HEK293 (cell line): Measurements from ENCODE around the gene C4orf51.

Source experiments
- CTCF ChIA-PET: fragments of 350-600 bp; formaldehyde crosslinking; extraction: SDS; loops from one replicate; lab custom pipeline; 2021; ENCODE audit warnings: antibody characterized with exemption; lab: Yijun Ruan, JAX
- POLR2A ChIA-PET: fragments of 300-600 bp; formaldehyde crosslinking; extraction: SDS; loops from one replicate; lab custom pipeline; 2020; ENCODE audit warnings: antibody characterized with exemption, inconsistent platforms; lab: Yijun Ruan, JAX
- H3K27ac ChIP-seq: fragments of 200-500 bp; sonication (Bioruptor generic); 2 replicates; pipeline ENCODE4 v1.5.1; 2014; ENCODE audit warnings: low read depth, low read length, control low read depth, inconsistent platforms; ENCODE audit errors: extremely low read depth
- H3K36me3 ChIP-seq, 2 experiments: fragments of 200-500 bp in 1 of 2; sonication (Bioruptor generic) in 1 of 2; 1 replicate in 1 of 2; 2 replicates in 1 of 2; pipeline ENCODE4 v1.5.1; 2014 to 2017; ENCODE audit warnings: inconsistent platforms in 2 of 2, low read length in 2 of 2; ENCODE audit not compliant: control insufficient read depth in 2 of 2, insufficient read depth in 1 of 2
- H3K4me1 ChIP-seq: fragments of 200-500 bp; sonication (Bioruptor generic); 2 replicates; pipeline ENCODE4 v1.5.1; 2014; ENCODE audit warnings: mild to moderate bottlenecking, low read length, inconsistent platforms; ENCODE audit not compliant: control insufficient read depth, insufficient read depth
- H3K4me3 ChIP-seq: 2 replicates; pipeline ENCODE4 v1.5.1; 2011; ENCODE audit warnings: low read depth, mild to moderate bottlenecking, control low read depth, low read length, moderate library complexity
- H3K9me3 ChIP-seq: fragments of 200-500 bp; sonication (Bioruptor generic); 2 replicates; pipeline ENCODE4 v1.5.1; 2014; ENCODE audit warnings: low read depth, low read length, inconsistent platforms; ENCODE audit not compliant: control insufficient read depth, insufficient read depth
- HIC1 ChIP-seq: fragments of 450-650 bp; formaldehyde crosslinking; IDR thresholded peaks from 2 replicates; pipeline ENCODE4 v1.5.1; 2016; ENCODE audit warnings: missing biosample characterization, missing genetic modification characterization
- SP7 ChIP-seq: fragments of 450-650 bp; formaldehyde crosslinking; IDR thresholded peaks from 2 replicates; pipeline ENCODE4 v1.5.1; 2016; ENCODE audit warnings: missing biosample characterization, missing genetic modification characterization
- ZNF121 ChIP-seq: fragments of 450-650 bp; formaldehyde crosslinking; IDR thresholded peaks from 2 replicates; pipeline ENCODE4 v1.5.1; 2016; ENCODE audit warnings: missing biosample characterization, missing genetic modification characterization
- ZNF132 ChIP-seq: fragments of 450-650 bp; formaldehyde crosslinking; IDR thresholded peaks from 2 replicates; pipeline ENCODE4 v1.5.1; 2017; ENCODE audit warnings: missing biosample characterization, missing genetic modification characterization, borderline replicate concordance
- ZNF221 ChIP-seq: fragments of 450-650 bp; formaldehyde crosslinking; IDR thresholded peaks from 2 replicates; pipeline ENCODE4 v1.5.1; 2017; ENCODE audit warnings: missing biosample characterization, missing genetic modification characterization, borderline replicate concordance
- ZNF24 ChIP-seq: fragments of 450-650 bp; formaldehyde crosslinking; IDR thresholded peaks from 2 replicates; pipeline ENCODE4 v1.5.1; 2016; ENCODE audit warnings: missing biosample characterization, missing genetic modification characterization
- ZNF292 ChIP-seq: fragments of 450-650 bp; formaldehyde crosslinking; IDR thresholded peaks from 2 replicates; pipeline ENCODE4 v1.5.1; 2016; ENCODE audit warnings: low read depth, missing biosample characterization, missing genetic modification characterization, borderline replicate concordance
- ZNF311 ChIP-seq: fragments of 450-650 bp; formaldehyde crosslinking; IDR thresholded peaks from 2 replicates; pipeline ENCODE4 v1.5.1; 2017; ENCODE audit warnings: missing biosample characterization, missing genetic modification characterization, borderline replicate concordance
- ZNF473 ChIP-seq: fragments of 450-650 bp; formaldehyde crosslinking; IDR thresholded peaks from 2 replicates; pipeline ENCODE4 v1.5.1; 2017; ENCODE audit warnings: missing biosample characterization, missing genetic modification characterization
- ZNF514 ChIP-seq: fragments of 450-650 bp; formaldehyde crosslinking; IDR thresholded peaks from 2 replicates; pipeline ENCODE4 v1.5.1; 2016; ENCODE audit warnings: missing biosample characterization, missing genetic modification characterization
- ZNF658 ChIP-seq: fragments of 450-650 bp; formaldehyde crosslinking; IDR thresholded peaks from 2 replicates; pipeline ENCODE4; 2016; ENCODE audit warnings: missing biosample characterization, missing genetic modification characterization
- ZNF664 ChIP-seq: fragments of 450-650 bp; formaldehyde crosslinking; IDR thresholded peaks from 2 replicates; pipeline ENCODE4 v1.5.1; 2016; ENCODE audit warnings: missing biosample characterization, missing genetic modification characterization
- ZNF792 ChIP-seq: fragments of 450-650 bp; formaldehyde crosslinking; IDR thresholded peaks from 2 replicates; pipeline ENCODE4 v1.5.1; 2016; ENCODE audit warnings: missing biosample characterization, missing genetic modification characterization
- TF ChIP-seq, protein P1 (sequence below): fragments of 450-650 bp; formaldehyde crosslinking; IDR thresholded peaks from 2 replicates; pipeline ENCODE4 v1.5.1; 2016; ENCODE audit warnings: missing biosample characterization, missing genetic modification characterization
- TF ChIP-seq, protein P2 (sequence below): fragments of 450-650 bp; formaldehyde crosslinking; IDR thresholded peaks from 2 replicates; pipeline ENCODE4 v1.5.1; 2016; ENCODE audit warnings: missing biosample characterization, missing genetic modification characterization

C4orf51 gene

DNA sequence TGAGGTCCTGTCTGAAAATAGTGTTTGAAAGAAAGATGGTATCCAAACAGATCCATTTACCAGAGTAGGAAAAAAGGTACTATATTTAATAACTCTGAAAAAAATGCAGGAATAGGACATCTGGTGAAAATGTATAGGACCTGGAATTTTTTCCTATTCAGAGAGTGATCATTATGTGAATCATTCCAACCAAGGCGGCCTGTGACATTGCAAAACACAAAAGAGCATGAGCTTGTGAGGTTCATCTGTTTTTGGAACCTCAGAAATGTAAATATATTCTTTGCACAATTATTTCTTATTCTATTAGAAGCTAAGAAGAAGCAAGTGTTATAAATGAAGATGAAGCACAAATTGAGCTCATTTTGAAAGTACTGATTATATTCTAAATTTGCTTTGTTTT lies 2.0 kb downstream of the C4orf51 start:
- Histone ChIP-seq H3K36me3 (no peaks in the 10 kb centered on the region), H3K9me3 (no peaks in the 10 kb centered on the region), H3K4me3 (no peak overlapping the region), H3K4me1 (0 out of 2 replicates have a peak, but pooled peaks cover 6% of the 10 kb centered on the region), H3K27ac (no peak overlapping the region)
- ChIA-PET POLR2A (no interaction called here), CTCF (no interaction called here)
- TF ChIP-seq SP7 (tag by site-specific recombination) (no peak), HIC1 (no peak), ZNF311 (no peak), ZNF473 (tag by site-specific recombination) (no peak), ZNF292 (tag by site-specific recombination) (no peak), ZNF121 (tag by site-specific recombination) (no peak), ZNF792 (tag by site-specific recombination) (no peak), ZNF658 (no peak)
- TF ChIP-seq, protein P1, sequence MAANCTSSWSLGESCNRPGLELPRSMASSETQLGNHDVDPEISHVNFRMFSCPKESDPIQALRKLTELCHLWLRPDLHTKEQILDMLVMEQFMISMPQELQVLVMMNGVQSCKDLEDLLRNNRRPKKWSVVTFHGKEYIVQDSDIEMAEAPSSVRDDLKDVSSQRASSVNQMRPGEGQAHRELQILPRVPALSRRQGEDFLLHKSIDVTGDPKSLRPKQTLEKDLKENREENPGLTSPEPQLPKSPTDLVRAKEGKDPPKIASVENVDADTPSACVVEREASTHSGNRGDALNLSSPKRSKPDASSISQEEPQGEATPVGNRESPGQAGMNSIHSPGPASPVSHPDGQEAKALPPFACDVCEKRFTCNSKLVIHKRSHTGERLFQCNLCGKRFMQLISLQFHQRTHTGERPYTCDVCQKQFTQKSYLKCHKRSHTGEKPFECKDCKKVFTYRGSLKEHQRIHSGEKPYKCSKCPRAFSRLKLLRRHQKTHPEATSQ (tag by site-specific recombination): no peak

- CTCF ChIA-PET: no interaction called here
- Histone ChIP-seq H3K36me3 (no peaks in the 10 kb centered on the region), H3K4me3 (no peak overlapping the region)
- POLR2A ChIA-PET: no interaction called here
- TF ChIP-seq ZNF664: no peak
- TF ChIP-seq, all 188 proteins: peak for 0
- Histone ChIP-seq H3K4me1 (no peaks in the 10 kb centered on the region), H3K27ac (no peak overlapping the region), H3K9me3 (no peaks in the 10 kb centered on the region)
Observed at GRCh38 chr4:145686991-145687390, 7.0 kb downstream of the C4orf51 start.

DNA sequence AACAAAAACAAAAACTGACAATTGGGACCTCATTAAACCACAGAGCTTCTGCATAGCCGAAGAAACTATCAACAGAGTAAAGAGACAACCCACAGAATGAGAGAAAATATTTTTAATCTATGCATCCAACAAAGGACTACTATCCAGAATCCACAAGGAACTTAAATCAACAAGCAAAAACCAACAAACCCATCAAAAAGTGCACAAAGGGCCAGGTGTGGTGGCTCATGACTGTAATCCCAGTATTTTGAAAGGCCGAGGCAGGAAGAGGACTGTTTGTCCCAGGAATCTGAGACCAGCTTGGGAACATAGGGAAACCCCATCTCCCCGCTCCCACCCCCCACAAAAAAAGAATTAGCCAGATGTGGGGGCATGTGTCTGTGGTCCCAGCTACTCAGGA lies 10.7 kb downstream of the C4orf51 start:
- H3K36me3 ChIP-seq: no peaks in the 10 kb centered on the region
- POLR2A ChIA-PET: interaction anchor here (0.6 kb wide), 1 partner anchor 162 kb away, joined by 3 read pairs; no protein-coding TSS in a partner anchor
- no peak overlapping the region for H3K4me3 ChIP-seq
- H3K9me3 ChIP-seq: no peaks in the 10 kb centered on the region
- H3K27ac ChIP-seq: no peak overlapping the region
- no peaks in the 10 kb centered on the region for H3K4me1 ChIP-seq
- TF ChIP-seq, protein P2, sequence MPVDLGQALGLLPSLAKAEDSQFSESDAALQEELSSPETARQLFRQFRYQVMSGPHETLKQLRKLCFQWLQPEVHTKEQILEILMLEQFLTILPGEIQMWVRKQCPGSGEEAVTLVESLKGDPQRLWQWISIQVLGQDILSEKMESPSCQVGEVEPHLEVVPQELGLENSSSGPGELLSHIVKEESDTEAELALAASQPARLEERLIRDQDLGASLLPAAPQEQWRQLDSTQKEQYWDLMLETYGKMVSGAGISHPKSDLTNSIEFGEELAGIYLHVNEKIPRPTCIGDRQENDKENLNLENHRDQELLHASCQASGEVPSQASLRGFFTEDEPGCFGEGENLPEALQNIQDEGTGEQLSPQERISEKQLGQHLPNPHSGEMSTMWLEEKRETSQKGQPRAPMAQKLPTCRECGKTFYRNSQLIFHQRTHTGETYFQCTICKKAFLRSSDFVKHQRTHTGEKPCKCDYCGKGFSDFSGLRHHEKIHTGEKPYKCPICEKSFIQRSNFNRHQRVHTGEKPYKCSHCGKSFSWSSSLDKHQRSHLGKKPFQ (tag by site-specific recombination): no peak
- TF ChIP-seq ZNF132 (tag by site-specific recombination) (no peak), ZNF514 (tag by site-specific recombination) (no peak), ZNF24 (no peak), ZNF292 (tag by site-specific recombination) (no peak), ZNF221 (tag by site-specific recombination) (no peak)
- CTCF ChIA-PET: no interaction called here
